SK-N-SH (cell line): ENCODE measurements around the gene ZNF467. TPM values are rescaled to one million over a fixed set of nuclear protein-coding genes. Genes with fewer than 3 reads are reported as not detected.

Source experiments
- CTCF ChIA-PET: fragments of 300-600, 350-600 bp; formaldehyde crosslinking; extraction: SDS; loops from one replicate; lab custom pipeline; 2021; lab: Yijun Ruan, JAX
- POLR2A ChIA-PET: fragments of 350-600 bp; sonication (Branson Sonifier 250); formaldehyde crosslinking; extraction: SDS; loops from one replicate; lab custom pipeline; 2020; ENCODE audit warnings: antibody characterized with exemption, inconsistent platforms; lab: Yijun Ruan, JAX
- DNase-seq: peaks from one replicate; pipeline ENCODE4 v3.0.0; 2012
- H2AFZ ChIP-seq: fragments of 200-600 bp; sonication (generic); 2 replicates; pipeline ENCODE4 v1.8.1; 2016; ENCODE audit warnings: antibody characterized with exemption, mild to moderate bottlenecking, low read depth
- H3F3A ChIP-seq: fragments of 200-600 bp; sonication (generic); replicated peaks from 2 replicates; pipeline ENCODE3; 2016; ENCODE audit warnings: antibody characterized with exemption, mild to moderate bottlenecking; ENCODE audit not compliant: insufficient read depth
- H3K27ac ChIP-seq, 2 experiments: fragments of 200-500 bp in 1 of 2; fragments of 200-600 bp in 1 of 2; sonication (Bioruptor generic) in 1 of 2; sonication (generic), shearing (Covaris generic) in 1 of 2; 2 replicates each; pipeline versions ENCODE4 v1.5.1 to v1.6.1; 2014 to 2016; ENCODE audit warnings: low read depth in 2 of 2, inconsistent platforms in 1 of 2, low read length in 1 of 2, mild to moderate bottlenecking in 1 of 2, mixed read lengths in 1 of 2
- H3K27me3 ChIP-seq: fragments of 200-600 bp; sonication (generic), shearing (Covaris generic); 2 replicates; pipeline ENCODE4 v1.6.1; 2016; ENCODE audit warnings: mixed run types; ENCODE audit not compliant: insufficient read depth
- H3K36me3 ChIP-seq, 2 experiments: fragments of 200-500 bp in 1 of 2; fragments of 200-600 bp in 1 of 2; sonication (Bioruptor generic) in 1 of 2; sonication (generic) in 1 of 2; replicated peaks in 1 of 2; 2 replicates each; pipeline versions ENCODE3 to v1.5.1; 2014 to 2016; ENCODE audit warnings: low read length in 1 of 2, mild to moderate bottlenecking in 1 of 2; ENCODE audit not compliant: insufficient read depth in 2 of 2, control insufficient read depth in 1 of 2
- H3K4me1 ChIP-seq, 2 experiments: fragments of 200-500 bp in 1 of 2; fragments of 200-600 bp in 1 of 2; sonication (Bioruptor generic) in 1 of 2; sonication (generic), shearing (Covaris generic) in 1 of 2; 2 replicates each; pipeline versions ENCODE4 v1.5.1 to v1.6.1; 2014 to 2016; ENCODE audit warnings: low read depth in 1 of 2, low read length in 1 of 2, mixed run types in 1 of 2; ENCODE audit not compliant: insufficient read depth in 2 of 2, control insufficient read depth in 1 of 2
- H3K4me2 ChIP-seq: fragments of 200-600 bp; sonication (generic), shearing (Covaris generic); 2 replicates; pipeline ENCODE4 v1.6.1; 2017; ENCODE audit warnings: mixed run types
- H3K4me3 ChIP-seq, 2 experiments: fragments of 200-500 bp in 1 of 2; fragments of 200-600 bp in 1 of 2; sonication (Bioruptor generic) in 1 of 2; sonication (generic), shearing (Covaris generic) in 1 of 2; 2 replicates each; pipeline versions ENCODE4 v1.5.1 to v1.8.1; 2014 to 2016; ENCODE audit warnings: low read depth in 2 of 2, inconsistent platforms in 1 of 2, low read length in 1 of 2, mild to moderate bottlenecking in 1 of 2, mixed read lengths in 1 of 2, moderate library complexity in 1 of 2
- H3K79me2 ChIP-seq: fragments of 200-600 bp; sonication (generic); 2 replicates; pipeline ENCODE4 v1.8.1; 2017; ENCODE audit warnings: mild to moderate bottlenecking; ENCODE audit not compliant: insufficient read depth
- H3K9ac ChIP-seq: fragments of 200-600 bp; sonication (generic); 2 replicates; pipeline ENCODE4 v1.6.1; 2017; ENCODE audit warnings: mixed run types
- H3K9me2 ChIP-seq: fragments of 200-600 bp; sonication (generic); 2 replicates; pipeline ENCODE4 v1.6.1; 2017; ENCODE audit warnings: mixed run types
- H3K9me3 ChIP-seq: fragments of 200-600 bp; sonication (generic); 2 replicates; pipeline ENCODE4 v1.6.1; 2017; ENCODE audit warnings: mixed run types, mild to moderate bottlenecking, moderate library complexity
- H4K20me1 ChIP-seq: fragments of 200-600 bp; sonication (generic); 2 replicates; pipeline ENCODE4 v1.6.1; 2017; ENCODE audit warnings: mild to moderate bottlenecking, mixed run types; ENCODE audit not compliant: insufficient read depth
- CHD2 ChIP-seq: fragments of 150-350 bp; IDR thresholded peaks from 2 replicates; pipeline ENCODE4 v1.6.1; 2018; ENCODE audit warnings: low read length; ENCODE audit not compliant: partially characterized antibody
- ELF1 ChIP-seq: IDR thresholded peaks from 2 replicates; pipeline ENCODE4 v1.4.0; 2012
- EZH2phosphoT487 ChIP-seq: fragments of 200-600 bp; sonication (generic); IDR thresholded peaks from 2 replicates; pipeline ENCODE4 v1.6.1; 2017; ENCODE audit warnings: low read depth, mixed run types, mild to moderate bottlenecking, antibody characterized with exemption, moderate library complexity, borderline replicate concordance
- FOSL2 ChIP-seq: IDR thresholded peaks from 2 replicates; pipeline ENCODE4 v1.4.0; 2012; ENCODE audit warnings: low read depth, mild to moderate bottlenecking, moderate library complexity, borderline replicate concordance
- FOXJ3 ChIP-seq: sonication (generic); formaldehyde crosslinking; IDR thresholded peaks from 2 replicates; pipeline ENCODE4 v1.5.1; 2020; ENCODE audit warnings: mild to moderate bottlenecking, missing genetic modification reagents
- GABPA ChIP-seq: IDR thresholded peaks from 2 replicates; pipeline ENCODE4 v1.4.0; 2012; ENCODE audit warnings: low read depth, mild to moderate bottlenecking
- GATA2 ChIP-seq: sonication (generic); formaldehyde crosslinking; IDR thresholded peaks from 2 replicates; pipeline ENCODE4 v1.5.0; 2020; ENCODE audit warnings: mild to moderate bottlenecking, missing genetic modification reagents
- MAX ChIP-seq: IDR thresholded peaks from 2 replicates; pipeline ENCODE4 v1.4.0; 2012; ENCODE audit warnings: low read depth
- MXI1 ChIP-seq: IDR thresholded peaks from 2 replicates; pipeline ENCODE4 v1.6.1; 2012; ENCODE audit warnings: mild to moderate bottlenecking, low read depth, low read length, improper control_type of control experiment
- RFX5 ChIP-seq: IDR thresholded peaks from 2 replicates; pipeline ENCODE4 v1.6.1; 2012; ENCODE audit warnings: mild to moderate bottlenecking, improper control_type of control experiment, low read length
- RXRA ChIP-seq: IDR thresholded peaks from 2 replicates; pipeline ENCODE4 v1.4.0; 2012; ENCODE audit warnings: low read depth, mild to moderate bottlenecking, borderline replicate concordance
- SMC3 ChIP-seq: IDR thresholded peaks from 2 replicates; pipeline ENCODE4 v1.6.1; 2012; ENCODE audit warnings: low read depth, low read length, improper control_type of control experiment
- TAF1 ChIP-seq: IDR thresholded peaks from 2 replicates; pipeline ENCODE4 v1.6.1; 2012; ENCODE audit warnings: low read depth, mild to moderate bottlenecking, low read length, moderate library complexity, borderline replicate concordance
- TCF12 ChIP-seq: IDR thresholded peaks from 2 replicates; pipeline ENCODE4 v1.4.0; 2012
- WGBS: methylation state at CpG from one replicate; pipeline ENCODE4 v1.1.6; 2017; ENCODE audit warnings: low lambda C conversion rate; 5-methylcytosine and 5-hydroxymethylcytosine counted together
- polyA plus RNA-seq, 3 experiments: library from polyadenylated mRNA; depleted of rRNA; stranded (reverse); fragments of >200 nt; gene quantifications; 2 replicates each; pipeline ENCODE4 v1.2.3, GENCODE V29; 2012
- TF ChIP-seq, protein P1 (sequence below): IDR thresholded peaks from 2 replicates; pipeline ENCODE4 v1.4.0; 2012; ENCODE audit warnings: low read depth, borderline replicate concordance
- TF ChIP-seq, protein P2 (sequence below): fragments of 200-600 bp; sonication (generic); IDR thresholded peaks from 2 replicates; pipeline ENCODE4 v1.6.1; 2017; ENCODE audit warnings: antibody characterized with exemption, mild to moderate bottlenecking, moderate library complexity
- TF ChIP-seq, protein P3 (sequence below): fragments of 150-350 bp; IDR thresholded peaks from 2 replicates; pipeline ENCODE4 v1.6.1; 2017; ENCODE audit warnings: antibody characterized with exemption, low read length, low read depth, borderline replicate concordance
- TF ChIP-seq, protein P4 (sequence below): fragments of 150-350 bp; IDR thresholded peaks from 2 replicates; pipeline ENCODE4 v1.6.1; 2016; ENCODE audit warnings: mild to moderate bottlenecking, low read depth, low read length

ZNF467 gene
- polyA plus RNA-seq, 1 of the 3 experiments (the other 2 are of a cell fraction): 4.1 TPM

- no peaks in the 10 kb centered on the region for H3F3A ChIP-seq
- H3K4me2 ChIP-seq: no peak overlapping the region
- H3K9me3 ChIP-seq: no peaks in the 10 kb centered on the region
- H3K27me3 ChIP-seq: no peaks in the 10 kb centered on the region
- H4K20me1 ChIP-seq: no peaks in the 10 kb centered on the region
- ChIA-PET CTCF (interaction anchor here (0.8 to 1.8 kb wide), 6 partner anchors 19 to 100 kb away, joined by 3 to 11 read pairs (median 4); no protein-coding TSS in a partner anchor), POLR2A (interaction anchor here (1.2 kb wide), 1 partner anchor 8 kb away, joined by 4 read pairs; a partner anchor contains a TSS)
- H3K9me2 ChIP-seq: no peaks in the 10 kb centered on the region
- H3K79me2 ChIP-seq: peaks cover 6% of the 10 kb centered on the region; the same call in 1 of the 2 replicates
- TF ChIP-seq, protein P1, sequence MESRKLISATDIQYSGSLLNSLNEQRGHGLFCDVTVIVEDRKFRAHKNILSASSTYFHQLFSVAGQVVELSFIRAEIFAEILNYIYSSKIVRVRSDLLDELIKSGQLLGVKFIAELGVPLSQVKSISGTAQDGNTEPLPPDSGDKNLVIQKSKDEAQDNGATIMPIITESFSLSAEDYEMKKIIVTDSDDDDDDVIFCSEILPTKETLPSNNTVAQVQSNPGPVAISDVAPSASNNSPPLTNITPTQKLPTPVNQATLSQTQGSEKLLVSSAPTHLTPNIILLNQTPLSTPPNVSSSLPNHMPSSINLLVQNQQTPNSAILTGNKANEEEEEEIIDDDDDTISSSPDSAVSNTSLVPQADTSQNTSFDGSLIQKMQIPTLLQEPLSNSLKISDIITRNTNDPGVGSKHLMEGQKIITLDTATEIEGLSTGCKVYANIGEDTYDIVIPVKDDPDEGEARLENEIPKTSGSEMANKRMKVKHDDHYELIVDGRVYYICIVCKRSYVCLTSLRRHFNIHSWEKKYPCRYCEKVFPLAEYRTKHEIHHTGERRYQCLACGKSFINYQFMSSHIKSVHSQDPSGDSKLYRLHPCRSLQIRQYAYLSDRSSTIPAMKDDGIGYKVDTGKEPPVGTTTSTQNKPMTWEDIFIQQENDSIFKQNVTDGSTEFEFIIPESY: no peak
- TF ChIP-seq, protein P2, sequence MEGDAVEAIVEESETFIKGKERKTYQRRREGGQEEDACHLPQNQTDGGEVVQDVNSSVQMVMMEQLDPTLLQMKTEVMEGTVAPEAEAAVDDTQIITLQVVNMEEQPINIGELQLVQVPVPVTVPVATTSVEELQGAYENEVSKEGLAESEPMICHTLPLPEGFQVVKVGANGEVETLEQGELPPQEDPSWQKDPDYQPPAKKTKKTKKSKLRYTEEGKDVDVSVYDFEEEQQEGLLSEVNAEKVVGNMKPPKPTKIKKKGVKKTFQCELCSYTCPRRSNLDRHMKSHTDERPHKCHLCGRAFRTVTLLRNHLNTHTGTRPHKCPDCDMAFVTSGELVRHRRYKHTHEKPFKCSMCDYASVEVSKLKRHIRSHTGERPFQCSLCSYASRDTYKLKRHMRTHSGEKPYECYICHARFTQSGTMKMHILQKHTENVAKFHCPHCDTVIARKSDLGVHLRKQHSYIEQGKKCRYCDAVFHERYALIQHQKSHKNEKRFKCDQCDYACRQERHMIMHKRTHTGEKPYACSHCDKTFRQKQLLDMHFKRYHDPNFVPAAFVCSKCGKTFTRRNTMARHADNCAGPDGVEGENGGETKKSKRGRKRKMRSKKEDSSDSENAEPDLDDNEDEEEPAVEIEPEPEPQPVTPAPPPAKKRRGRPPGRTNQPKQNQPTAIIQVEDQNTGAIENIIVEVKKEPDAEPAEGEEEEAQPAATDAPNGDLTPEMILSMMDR: no peak
- TF ChIP-seq FOSL2 (no peak), GABPA (no peak), ELF1 (no peak), FOXJ3 (CRISPR knock-in tag) (no peak), TCF12 (no peak), MXI1 (no peak), MAX (no peak), GATA2 (CRISPR knock-in tag) (no peak), EZH2phosphoT487 (no peak), TAF1 (no peak), SMC3 (no peak), CHD2 (no peak), RFX5 (no peak), RXRA (no peak)
- TF ChIP-seq, protein P3, sequence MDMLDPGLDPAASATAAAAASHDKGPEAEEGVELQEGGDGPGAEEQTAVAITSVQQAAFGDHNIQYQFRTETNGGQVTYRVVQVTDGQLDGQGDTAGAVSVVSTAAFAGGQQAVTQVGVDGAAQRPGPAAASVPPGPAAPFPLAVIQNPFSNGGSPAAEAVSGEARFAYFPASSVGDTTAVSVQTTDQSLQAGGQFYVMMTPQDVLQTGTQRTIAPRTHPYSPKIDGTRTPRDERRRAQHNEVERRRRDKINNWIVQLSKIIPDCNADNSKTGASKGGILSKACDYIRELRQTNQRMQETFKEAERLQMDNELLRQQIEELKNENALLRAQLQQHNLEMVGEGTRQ: no peak
- TF ChIP-seq, protein P4, sequence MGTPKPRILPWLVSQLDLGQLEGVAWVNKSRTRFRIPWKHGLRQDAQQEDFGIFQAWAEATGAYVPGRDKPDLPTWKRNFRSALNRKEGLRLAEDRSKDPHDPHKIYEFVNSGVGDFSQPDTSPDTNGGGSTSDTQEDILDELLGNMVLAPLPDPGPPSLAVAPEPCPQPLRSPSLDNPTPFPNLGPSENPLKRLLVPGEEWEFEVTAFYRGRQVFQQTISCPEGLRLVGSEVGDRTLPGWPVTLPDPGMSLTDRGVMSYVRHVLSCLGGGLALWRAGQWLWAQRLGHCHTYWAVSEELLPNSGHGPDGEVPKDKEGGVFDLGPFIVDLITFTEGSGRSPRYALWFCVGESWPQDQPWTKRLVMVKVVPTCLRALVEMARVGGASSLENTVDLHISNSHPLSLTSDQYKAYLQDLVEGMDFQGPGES: no peak
- peaks cover 7 to 73% of the 10 kb centered on the region in 2 experiments for H3K36me3 ChIP-seq
- no peak overlapping the region for H3K9ac ChIP-seq
- no peak overlapping the region for H3K27ac ChIP-seq
- no peak for DNase-seq
- H3K4me1 ChIP-seq: peaks cover 0 to 18% of the 10 kb centered on the region in 2 experiments; a peak in 1 of 4 replicates
- no peak overlapping the region for H2AFZ ChIP-seq
- WGBS: 89% methylated on average over 12 of the region's 13 CpGs
- H3K4me3 ChIP-seq: no peak overlapping the region
Measured at GRCh38 chr7:149723082-149723767, 50.2 kb downstream of the ZNF467 start.
